Measurements from ENCODE around the gene MTREX.

The MTREX gene

DNA sequence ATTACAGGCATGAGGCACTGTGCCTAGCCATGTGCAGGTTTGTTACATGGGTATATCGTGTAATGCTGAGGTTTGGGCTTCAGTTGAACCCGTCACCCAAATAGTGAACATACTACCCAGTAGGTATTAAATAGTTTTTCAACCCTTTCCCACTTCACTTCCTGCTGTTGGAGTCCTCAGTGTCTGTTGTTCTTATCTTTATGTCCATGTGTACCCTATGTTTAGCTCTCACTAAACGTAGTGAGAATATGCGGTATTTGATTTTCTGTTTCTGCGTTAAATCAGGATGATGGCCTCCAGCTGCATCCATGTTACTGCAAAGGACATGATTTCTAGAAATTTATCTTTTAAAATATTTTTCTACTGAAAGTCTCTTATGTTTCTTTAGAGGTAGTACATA lies 17.8 kb downstream of the MTREX start:
- no peak for DNase-seq

DNA sequence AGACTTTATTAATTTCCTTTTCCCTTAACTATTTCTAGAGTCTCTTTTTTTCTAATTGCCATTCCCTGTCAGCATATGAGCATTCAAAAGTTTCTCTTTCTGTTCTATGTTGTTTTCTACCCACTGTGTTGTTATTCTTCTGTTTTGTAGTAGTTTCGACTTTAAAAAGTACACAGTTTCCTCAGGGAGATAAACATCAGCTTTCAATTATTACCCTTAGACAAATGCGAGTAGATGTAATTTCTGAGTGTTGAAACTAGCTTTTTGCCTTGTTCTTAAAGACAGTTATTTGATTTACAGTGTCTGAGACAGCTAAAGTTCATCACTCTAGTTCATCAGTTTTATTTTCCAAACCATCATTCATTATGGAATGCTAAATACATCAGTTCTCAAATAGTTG lies 19.5 kb downstream of the MTREX start:
- DNase-seq = no peak

DNA sequence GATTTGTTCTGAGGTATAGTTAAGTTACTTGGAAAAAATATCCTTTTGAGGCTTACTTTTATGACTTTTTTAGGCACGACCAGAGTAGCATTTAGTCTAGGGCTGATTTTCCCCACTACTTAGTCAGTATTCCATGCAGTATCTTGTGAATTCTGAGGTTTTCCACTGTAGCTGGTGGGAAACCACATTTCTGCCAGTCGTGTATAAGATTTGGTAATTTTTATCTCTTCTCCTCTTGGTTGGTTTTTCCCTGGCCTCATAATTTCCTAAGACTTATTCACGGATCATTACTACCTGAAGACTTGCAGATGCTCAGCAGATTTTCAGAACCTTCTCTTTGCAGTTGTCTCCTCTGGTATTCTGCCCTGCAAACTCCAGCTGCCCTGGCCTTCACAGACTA lies 23.5 kb downstream of the MTREX start:
- DNase-seq = no peak

DNA sequence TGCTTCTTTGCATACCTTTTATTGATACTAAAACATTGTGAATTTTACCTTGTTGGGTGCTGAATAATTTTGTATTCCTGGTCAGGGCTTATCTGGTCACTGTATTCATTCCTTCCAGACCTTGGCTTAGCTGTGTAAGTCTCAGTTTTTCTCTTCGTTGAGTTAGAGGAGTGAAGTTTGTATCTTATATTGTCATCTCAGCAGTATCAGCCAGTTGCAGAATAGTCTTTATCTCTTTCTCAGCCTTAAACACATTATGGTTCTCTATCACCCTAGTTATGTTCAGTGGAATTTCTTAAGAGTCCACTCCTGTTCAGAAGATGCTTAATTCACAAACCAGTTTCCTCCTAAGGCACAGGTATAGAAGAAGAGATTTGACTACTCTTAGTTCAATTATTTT lies 25.2 kb downstream of the MTREX start:
- DNase-seq = no peak

DNA sequence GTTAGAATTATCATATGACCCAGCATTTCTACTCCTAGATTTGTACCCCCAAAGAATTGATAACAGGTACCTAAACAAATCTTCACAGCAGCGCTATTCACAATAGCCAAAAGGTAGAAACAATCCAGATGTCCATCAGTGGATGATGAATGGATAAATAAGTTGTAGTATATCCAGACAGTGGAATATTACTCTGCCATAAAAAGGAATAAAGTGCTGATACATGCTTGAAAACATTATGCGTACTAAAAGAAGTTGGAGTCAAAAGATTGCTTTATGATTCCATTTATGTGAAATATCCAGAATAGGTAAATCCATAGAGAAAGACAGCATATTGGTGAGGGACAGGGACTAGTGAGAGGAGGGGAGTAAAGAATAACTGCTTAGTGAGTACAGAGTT lies 26.0 kb downstream of the MTREX start:
- DNase-seq = no peak

DNA sequence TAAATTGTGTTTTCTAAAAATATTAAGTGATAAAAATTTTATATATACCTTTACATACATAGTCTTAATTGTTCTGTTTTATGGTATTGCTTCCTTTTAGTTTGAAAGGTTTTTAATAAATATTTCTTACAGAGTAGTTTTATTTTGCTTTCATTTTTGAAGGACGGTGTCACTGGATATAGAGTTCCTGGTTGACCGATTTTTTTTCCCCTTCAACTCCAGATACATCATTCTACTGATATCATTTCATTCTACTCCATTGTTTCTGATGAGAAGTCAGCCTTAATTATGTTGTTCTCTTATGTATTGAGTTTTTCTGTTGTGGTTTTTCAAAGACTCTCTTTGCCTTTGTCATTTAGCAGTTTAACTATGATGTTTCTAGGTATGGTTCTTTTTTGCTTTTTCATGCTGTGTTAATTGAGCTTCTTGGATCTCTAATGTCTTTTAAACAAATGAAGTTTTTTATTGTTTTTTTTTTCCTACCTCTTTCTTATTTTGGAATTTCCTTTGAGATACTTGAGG lies 30.4 kb downstream of the MTREX start:
- no peak for DNase-seq

DNA sequence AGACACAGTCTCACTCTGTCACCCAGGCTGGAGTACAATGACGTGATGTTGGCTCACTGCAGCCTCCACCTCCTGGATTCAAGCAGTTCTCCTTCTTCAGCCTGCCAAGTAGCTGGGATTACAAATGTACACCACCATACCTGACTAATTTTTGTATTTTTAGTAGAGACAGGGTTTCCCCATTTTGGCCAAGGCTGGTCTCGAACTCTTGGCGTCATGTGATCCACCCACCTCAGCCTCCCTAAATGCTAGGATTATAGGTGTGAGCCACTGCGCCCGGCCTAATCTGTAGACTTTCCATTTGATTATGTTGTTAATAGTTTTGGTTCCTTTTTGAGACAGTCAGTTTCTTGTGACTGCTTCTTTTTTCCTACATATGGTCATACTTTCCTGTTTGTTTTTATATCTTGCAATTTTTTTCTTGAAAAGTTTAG lies 31.0 kb downstream of the MTREX start:
- DNase-seq = peak; percentile 65

DNA sequence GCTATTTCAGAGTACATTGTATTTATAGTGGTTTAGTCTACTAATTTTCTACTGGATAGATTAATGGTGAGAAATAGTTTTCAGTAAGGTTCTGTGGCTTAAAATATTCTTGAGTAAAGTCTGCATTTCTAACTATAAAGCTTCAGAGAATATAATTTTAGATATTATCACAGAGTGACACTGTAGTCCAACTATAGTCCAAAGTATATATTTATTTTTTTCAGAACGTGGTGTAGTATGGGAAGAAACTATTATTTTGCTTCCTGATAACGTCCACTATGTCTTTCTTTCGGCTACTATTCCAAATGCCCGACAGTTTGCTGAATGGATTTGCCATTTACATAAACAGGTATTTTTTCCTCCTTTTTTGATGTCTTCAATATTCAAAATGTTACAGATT lies 35.3 kb downstream of the MTREX start:
- no peak for DNase-seq

DNA sequence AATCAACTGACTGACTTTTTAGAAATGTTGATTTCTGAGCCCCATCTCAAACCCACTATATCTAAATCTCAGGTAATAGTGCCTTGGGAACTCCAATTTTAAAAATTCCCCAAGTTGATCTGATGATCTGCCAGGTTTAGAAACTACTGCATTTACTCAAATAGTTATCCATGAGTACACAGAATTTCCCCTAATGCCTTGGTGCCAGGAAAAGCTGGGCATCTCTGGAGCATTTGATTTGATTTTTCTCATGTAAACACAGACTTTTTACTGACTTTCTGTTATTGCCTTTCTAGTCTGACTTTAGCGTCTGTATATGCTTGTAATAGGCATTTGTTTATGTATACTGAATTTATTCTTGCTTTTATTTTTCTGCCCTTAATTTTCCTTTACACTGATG lies 35.8 kb downstream of the MTREX start:
- no peak for DNase-seq

DNA sequence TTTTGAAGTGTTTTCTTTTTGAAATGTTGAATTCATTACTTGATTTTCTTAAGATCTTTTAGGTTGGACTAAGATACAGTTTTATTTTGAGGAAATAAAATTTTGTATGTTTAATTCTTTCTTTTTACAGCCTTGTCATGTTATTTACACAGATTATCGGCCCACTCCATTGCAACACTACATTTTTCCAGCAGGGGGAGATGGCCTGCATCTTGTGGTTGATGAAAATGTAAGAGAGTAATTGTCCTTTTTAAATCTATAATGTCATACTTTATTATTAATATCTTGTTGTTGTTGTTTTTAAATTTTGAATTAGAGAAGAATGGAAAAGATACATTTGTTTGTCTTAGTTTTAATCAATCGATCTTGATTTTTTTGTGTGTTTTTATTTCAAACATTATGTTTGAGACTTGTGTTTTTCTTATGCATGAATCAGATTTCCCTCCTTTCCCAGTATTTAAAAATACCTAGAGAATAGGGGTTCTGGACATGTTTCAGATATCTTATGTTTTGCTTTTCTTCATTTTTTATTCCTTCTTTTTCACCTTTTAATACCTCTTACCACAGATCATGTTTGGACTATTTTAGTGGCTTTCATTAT lies 36.7 kb downstream of the MTREX start:
- peak; percentile 61 for DNase-seq

DNA sequence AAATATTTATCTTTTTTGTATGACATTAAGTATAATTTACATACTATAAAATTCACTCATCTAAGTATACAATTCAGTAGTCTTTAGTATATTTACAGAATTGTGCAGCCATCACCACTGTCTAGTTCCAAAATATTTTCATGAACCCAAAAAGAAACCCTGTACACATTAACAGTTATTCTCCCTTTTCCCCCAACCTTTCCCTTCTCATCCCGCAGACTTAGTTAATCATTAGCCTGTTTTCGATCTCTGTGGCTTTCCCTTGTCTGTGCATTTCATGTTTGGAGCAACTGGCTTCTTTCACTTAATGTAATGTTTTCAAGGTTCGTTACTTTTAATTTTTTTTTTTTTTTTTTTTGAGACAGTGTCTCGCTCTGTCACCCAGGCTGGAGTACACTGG lies 37.5 kb downstream of the MTREX start:
- DNase-seq = no peak

DNA sequence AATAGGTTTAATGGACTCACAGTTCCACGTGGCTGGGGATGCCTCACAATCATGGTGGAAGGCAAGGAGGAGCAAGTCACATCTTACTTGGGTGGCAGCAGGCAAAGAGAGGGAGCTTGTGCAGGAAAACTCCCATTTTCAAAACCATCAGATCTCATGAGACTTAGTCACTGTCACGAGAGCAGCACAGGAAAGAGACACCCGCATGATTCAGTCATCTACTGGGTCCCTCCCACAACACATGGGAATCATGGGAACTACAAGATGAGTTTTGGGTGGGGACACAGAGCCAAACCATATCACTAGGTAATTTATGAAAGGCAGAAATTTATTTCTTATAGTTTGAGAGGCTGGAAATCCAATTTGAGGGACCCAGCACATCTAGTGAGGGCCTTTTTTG lies 40.0 kb downstream of the MTREX start:
- DNase-seq = no peak

DNA sequence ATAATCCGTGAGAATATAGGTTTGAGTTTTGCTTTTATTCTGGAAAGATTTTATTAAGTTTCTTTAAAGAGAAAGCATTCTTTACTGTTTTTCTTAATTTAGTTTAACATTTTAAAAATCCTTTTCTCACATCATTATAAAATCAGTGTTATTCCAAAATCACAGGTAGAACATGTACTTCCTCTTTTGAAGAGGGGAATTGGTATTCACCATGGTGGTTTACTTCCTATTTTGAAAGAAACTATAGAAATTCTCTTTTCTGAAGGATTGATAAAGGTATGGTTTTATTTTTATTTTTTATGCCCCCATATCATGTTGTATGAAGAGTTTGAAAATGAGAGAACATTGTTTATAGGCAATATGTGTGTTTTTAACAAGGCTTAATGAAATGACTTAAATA lies 43.0 kb downstream of the MTREX start:
- no peak for DNase-seq

DNA sequence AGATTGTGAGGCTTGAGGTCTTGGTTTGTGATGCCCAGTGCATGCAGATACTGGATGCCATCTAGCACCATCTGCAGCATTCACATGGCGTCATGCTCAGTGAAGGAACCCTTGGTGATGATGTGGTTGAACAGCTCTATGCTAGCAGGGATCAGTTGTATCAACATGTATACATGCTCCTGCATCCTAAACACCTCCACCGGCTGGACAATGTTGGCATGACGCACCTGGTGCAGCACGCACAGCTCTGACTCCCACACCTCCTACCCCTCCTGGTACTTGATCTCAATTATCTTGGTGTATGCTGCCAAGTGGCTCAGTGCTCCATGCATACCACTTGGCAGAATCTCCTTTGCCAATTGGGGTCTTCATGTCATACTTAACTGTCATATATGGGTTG lies 49.1 kb downstream of the MTREX start:
- no peak for DNase-seq

DNA sequence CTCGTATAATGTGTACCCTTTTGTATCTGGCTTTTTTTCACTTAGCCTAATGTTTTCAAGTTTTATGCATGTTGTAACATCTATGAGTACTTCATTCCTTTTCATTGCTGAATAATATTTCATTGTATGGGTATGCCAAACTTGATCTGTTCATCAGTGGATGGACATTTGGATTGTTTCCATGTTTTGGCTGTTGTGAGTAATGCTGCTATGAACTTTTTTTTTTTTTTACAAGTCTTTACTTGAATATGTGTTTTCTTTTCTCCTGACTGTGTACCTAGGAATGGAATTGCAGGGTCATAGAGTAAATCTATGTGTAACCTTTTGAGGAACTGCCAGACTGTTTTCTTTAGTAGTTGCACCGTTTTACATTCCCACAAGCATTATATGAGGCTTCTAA lies 52.4 kb downstream of the MTREX start:
- DNase-seq = no peak

DNA sequence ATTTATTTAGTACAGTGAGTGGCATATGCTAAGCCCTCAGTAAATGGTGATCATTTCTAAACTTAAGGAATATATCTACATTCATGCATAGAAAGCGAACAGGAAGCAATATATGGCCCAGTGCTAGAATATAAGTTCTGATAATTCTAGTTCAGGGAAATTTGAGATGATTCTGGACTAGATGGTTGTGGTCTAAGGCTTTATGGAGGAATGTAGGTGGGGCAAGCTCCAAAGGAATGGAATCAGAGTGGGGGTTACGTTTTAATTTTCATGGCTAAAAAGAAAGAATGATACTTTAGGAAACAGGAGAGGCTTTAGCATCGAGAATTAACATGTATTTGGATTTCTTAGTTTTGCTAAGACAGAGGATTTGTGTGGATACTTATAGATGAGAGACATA lies 56.1 kb downstream of the MTREX start:
- no peak for DNase-seq

DNA sequence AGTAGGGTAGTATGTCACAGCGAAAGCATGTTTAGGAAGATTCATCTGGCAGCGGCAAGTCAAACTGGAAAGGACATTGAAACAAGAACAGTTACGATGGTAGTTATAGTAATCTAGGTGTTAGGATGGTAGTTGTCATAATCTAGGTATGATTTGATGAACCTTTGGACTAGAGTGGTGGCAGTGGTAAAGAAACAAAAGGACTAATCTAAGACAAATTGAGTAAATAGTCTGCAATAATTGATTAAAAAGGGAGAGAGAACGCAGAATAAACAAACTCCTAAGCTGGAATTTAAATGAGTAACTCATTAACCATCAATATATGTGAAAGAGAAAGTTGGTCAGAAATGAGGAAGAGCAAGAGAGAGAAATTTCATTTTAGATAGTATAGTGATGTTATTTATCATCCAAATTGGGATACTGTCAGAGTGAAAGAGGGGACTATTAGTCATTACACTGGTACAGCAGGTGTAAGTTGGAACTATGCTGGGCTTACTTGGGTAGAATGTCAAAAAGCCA lies 56.8 kb downstream of the MTREX start:
- DNase-seq = peak; percentile 77

DNA sequence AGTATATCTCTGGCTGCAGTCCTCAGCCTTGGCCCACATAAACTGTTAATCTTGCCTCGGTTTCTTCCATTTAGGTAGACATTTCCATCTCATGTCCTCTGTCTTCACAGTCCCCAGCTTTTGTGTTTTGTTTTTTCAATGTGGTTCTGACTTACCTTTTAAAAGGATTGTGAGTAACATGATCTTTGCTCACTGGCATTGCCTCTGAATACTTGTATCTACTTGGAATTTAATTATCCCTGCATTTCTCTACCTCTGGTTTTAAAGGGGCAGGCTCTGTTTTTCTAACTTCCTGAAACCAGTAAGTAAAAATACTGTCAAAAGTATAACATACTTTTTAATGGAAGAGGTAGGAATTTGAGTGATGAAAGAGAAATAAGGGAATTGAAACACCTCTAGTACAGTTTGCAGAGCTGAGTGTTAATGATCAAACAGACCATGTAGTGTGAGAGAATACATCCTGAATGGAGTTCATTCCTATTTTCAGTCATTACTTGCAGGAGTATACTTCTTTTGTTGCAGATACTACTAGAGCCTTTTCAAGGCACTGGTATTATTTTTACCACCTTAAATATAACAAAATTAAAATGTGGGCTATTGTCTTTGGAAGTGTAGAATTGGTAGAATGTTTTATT lies 62.6 kb downstream of the MTREX start:
- no peak for DNase-seq

DNA sequence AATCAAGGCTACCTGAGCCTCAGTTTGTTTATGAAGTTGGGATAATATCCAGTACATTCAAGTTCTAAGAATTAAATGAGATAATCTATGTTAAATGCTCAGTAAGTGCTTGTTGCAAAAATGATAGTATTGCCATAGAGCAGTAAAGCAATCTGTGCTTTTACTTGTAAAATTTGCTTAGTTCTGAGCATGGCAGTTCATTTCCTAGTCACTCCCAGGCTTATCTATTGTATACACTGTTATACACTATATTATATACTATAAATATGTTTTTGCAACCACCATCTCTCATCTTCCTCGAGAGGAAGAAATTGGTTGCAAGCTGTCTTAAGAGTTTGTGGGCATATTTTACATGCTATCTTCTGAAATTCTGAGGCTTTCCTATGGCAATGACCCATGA lies 63.4 kb downstream of the MTREX start:
- no peak for DNase-seq

DNA sequence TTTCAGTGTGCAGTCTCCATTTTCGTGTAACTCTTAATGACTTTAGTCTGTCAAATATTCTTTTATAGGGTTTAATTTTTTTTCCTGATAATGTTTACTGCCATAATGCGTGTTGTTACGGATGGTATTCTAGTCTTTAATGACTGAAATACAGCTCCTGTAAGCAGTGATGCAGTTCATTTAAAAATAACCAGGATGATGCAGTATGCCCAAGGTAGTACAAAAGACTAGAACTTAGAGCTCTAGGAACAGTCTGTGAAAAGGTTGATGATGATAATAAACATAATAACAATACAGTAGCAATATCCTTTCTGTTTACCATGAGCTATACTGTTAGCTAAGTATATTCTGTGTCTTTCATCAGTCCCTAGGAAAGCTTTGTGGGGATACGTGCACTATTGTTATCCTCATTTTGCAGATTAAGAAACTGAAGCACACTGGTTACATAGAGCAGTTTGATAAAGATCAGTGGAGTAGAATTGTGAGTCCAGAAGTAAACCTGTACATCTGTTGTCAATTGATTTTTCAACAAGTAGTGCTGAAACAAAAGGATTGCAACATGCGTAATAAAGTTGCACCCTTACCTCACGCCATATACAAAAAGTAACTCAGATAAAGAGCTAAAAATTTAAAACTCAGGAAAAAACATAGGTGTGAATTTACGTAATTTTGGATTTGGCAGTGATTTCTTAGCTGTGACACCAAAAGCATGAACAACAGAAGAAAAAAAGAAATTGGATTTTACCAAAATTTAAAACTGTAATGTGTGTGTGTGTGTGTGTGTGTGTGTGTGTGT lies 64.5 kb downstream of the MTREX start:
- DNase-seq = no peak

DNA sequence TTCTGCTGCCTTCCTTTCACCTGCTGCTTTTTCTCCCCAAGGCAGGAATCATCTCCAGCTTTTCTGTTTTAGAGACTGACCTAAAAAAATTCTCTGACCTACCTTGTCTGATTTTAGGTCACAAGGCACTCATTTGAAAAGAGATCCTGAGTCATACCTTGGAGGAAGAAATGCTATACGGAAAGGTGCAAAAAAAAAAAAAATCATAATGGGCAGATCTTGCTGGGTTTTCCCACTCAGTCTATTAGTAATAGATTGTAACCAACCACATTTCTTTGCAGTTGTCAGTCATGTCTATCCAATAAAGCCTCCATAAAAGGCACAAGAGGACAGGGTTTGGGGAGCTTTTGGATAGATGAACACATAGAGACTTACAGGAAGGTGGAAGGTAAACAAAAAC lies 70.0 kb downstream of the MTREX start:
- no peak for DNase-seq

DNA sequence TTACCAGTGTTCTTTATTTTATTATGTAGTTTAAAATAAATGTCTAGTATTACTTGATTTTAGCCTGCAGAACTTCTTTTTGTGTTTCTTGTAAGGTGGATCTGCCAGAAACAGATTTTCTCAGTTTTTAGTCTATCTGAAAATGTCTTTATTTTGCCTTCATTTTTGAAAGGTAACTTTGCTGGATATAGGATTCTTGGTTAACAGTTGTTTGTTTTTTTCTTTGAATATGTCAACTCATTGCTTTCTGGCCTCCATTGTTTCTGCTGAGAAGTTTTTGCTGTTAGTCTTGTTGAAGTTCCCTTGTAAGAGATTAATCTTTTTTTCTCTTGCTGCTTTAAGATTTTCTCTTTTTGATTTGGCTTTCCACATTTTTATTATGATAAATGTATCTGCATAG lies 75.5 kb downstream of the MTREX start:
- DNase-seq = no peak

DNA sequence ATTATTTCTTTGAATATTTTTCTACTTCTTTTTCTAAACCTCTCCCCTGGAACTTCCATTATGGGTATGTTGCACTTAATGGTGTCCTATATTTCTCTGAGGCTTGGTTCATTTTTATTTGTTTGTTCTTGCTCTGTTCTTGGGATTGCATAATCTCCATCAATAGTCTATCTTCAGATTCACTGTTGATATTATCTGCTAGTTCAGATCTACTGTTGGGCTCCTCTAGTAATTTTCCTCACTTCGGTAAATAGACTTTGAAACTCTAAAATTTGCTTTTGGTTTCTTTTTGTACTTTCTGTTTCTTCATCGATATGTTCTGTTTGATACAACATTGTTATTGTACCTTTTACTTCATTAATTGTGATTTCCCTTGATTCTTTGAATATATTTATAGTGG lies 76.3 kb downstream of the MTREX start:
- no peak for DNase-seq

DNA sequence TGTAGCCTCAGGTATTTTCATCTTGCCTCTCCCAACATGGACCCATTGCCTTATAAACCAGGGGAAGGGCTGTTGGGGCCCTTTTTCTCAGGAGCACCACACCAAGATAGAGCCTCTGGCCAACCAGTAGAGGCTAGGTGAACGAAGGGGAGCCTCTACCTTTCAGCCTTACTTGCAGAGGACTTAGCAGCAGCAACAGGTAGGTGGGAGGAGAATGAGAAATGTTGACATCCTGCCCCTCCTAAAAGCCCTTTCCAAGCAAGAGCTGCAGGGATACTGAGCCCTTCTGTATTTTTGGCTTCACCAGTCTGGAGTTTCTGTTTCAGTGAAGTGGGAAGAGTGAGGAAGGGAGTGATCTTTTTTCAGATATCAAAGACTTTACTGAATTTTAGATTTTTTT lies 77.4 kb downstream of the MTREX start:
- DNase-seq = no peak
